ENCODE results near the gene SAMD7.

The SAMD7 gene

DNA sequence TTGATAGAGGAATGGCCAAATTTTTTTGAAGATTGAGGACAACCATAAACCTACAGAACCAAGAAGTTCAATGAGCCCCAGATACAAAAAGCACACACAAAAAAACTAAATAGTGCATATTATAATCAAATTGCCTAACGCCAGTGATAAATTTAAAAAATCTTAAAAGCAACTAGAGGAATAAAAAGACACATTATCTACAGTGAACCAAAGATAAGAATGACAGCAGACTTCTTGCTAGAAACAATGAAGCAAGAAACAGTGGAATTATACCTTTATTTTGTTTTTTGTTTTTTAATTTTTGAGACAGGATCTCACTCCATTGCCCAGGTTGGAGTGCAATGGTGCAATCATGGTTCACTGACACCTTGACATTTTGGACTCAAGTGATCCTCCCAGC is 9.9 kb upstream of the SAMD7 start:
- DNase-seq (ENCODE audit: low read depth in 1 of 2, low spot score in 1 of 2) = no peak
- H3K27ac ChIP-seq (replicated peaks) = no peak overlapping the region
- no peak overlapping the region for H3K4me3 ChIP-seq (replicated peaks; ENCODE audit: insufficient read depth, low read length)
- no peaks in the 10 kb centered on the region for H3K27me3 ChIP-seq (ENCODE audit: insufficient read depth, poor library complexity, severe bottlenecking)
- TF ChIP-seq SPI1 (IDR thresholded peaks at IDR 0.05; ENCODE audit: borderline replicate concordance, low read depth) (no peak), POLR2AphosphoS5 (IDR thresholded peaks at IDR 0.05; ENCODE audit: low read depth) (no peak), GABPA (IDR thresholded peaks at IDR 0.05; ENCODE audit: low read depth) (no peak)
- TF ChIP-seq, protein P1, sequence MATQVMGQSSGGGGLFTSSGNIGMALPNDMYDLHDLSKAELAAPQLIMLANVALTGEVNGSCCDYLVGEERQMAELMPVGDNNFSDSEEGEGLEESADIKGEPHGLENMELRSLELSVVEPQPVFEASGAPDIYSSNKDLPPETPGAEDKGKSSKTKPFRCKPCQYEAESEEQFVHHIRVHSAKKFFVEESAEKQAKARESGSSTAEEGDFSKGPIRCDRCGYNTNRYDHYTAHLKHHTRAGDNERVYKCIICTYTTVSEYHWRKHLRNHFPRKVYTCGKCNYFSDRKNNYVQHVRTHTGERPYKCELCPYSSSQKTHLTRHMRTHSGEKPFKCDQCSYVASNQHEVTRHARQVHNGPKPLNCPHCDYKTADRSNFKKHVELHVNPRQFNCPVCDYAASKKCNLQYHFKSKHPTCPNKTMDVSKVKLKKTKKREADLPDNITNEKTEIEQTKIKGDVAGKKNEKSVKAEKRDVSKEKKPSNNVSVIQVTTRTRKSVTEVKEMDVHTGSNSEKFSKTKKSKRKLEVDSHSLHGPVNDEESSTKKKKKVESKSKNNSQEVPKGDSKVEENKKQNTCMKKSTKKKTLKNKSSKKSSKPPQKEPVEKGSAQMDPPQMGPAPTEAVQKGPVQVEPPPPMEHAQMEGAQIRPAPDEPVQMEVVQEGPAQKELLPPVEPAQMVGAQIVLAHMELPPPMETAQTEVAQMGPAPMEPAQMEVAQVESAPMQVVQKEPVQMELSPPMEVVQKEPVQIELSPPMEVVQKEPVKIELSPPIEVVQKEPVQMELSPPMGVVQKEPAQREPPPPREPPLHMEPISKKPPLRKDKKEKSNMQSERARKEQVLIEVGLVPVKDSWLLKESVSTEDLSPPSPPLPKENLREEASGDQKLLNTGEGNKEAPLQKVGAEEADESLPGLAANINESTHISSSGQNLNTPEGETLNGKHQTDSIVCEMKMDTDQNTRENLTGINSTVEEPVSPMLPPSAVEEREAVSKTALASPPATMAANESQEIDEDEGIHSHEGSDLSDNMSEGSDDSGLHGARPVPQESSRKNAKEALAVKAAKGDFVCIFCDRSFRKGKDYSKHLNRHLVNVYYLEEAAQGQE (IDR thresholded peaks at IDR 0.05; ENCODE audit: insufficient replicate concordance, low read depth) = no peak
- TF ChIP-seq, protein P2, sequence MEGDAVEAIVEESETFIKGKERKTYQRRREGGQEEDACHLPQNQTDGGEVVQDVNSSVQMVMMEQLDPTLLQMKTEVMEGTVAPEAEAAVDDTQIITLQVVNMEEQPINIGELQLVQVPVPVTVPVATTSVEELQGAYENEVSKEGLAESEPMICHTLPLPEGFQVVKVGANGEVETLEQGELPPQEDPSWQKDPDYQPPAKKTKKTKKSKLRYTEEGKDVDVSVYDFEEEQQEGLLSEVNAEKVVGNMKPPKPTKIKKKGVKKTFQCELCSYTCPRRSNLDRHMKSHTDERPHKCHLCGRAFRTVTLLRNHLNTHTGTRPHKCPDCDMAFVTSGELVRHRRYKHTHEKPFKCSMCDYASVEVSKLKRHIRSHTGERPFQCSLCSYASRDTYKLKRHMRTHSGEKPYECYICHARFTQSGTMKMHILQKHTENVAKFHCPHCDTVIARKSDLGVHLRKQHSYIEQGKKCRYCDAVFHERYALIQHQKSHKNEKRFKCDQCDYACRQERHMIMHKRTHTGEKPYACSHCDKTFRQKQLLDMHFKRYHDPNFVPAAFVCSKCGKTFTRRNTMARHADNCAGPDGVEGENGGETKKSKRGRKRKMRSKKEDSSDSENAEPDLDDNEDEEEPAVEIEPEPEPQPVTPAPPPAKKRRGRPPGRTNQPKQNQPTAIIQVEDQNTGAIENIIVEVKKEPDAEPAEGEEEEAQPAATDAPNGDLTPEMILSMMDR (IDR thresholded peaks at IDR 0.05; ENCODE audit: insufficient read depth, low read length) = no peak

DNA sequence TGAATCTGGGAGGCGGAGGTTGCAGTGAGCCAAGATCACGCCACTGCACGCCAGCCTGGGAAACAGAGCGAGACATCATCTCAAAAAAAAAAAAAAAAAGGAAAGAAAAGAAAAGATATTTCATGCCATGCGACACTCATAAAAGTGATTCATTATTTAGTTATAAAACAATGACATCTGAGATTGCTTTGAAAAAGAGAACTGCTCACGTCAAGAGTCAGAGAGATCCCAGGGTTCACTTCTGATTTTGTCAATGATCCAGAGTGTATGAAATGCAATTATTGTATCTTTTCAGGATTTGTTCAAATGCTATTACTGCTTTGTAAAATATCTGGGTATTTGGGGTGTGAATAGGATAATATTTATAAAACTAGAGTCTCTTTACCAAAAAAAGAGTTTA is 6.0 kb upstream of the SAMD7 start:
- Histone ChIP-seq H3K27ac (replicated peaks) (no peak overlapping the region), H3K27me3 (ENCODE audit: insufficient read depth, poor library complexity, severe bottlenecking) (no peaks in the 10 kb centered on the region), H3K4me3 (replicated peaks; ENCODE audit: insufficient read depth, low read length) (no peak overlapping the region)
- TF ChIP-seq GABPA (IDR thresholded peaks at IDR 0.05; ENCODE audit: low read depth) (no peak), SPI1 (IDR thresholded peaks at IDR 0.05; ENCODE audit: borderline replicate concordance, low read depth) (no peak), POLR2AphosphoS5 (IDR thresholded peaks at IDR 0.05; ENCODE audit: low read depth) (no peak)
- TF ChIP-seq, protein P1 (IDR thresholded peaks at IDR 0.05; ENCODE audit: insufficient replicate concordance, low read depth) = no peak
- TF ChIP-seq, protein P2 (IDR thresholded peaks at IDR 0.05; ENCODE audit: insufficient read depth, low read length) = no peak
- no peak for DNase-seq (ENCODE audit: low read depth in 1 of 2, low spot score in 1 of 2)

DNA sequence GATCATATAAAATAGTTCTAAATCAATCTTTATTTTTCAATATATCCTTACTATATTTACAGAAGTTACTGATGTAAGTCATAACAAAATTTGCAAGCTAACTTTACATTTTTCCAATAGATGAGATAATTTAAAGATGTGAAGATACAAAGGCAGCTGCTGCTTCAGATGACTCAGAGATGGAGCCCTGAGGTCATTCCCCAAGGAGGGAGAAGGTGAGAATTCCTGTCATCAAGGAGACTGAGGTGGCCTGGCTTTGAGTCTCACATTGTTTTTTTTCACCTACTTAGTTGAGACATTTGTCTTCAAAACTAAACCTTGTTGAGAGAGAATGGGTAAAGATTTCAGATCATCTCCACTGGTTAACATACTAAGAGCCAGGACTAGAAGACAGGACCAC is 3.9 kb upstream of the SAMD7 start:
- DNase-seq (ENCODE audit: low read depth in 1 of 2, low spot score in 1 of 2) = no peak

More for the DNA sequence above, 3.9 kb upstream of the SAMD7 start:
- H3K27me3 ChIP-seq (ENCODE audit: insufficient read depth, poor library complexity, severe bottlenecking) = no peaks in the 10 kb centered on the region
- no peak overlapping the region for H3K4me3 ChIP-seq (replicated peaks; ENCODE audit: insufficient read depth, low read length)
- no peak overlapping the region for H3K27ac ChIP-seq (replicated peaks)
- TF ChIP-seq, protein P2 (IDR thresholded peaks at IDR 0.05; ENCODE audit: insufficient read depth, low read length) = no peak
- TF ChIP-seq SPI1 (IDR thresholded peaks at IDR 0.05; ENCODE audit: borderline replicate concordance, low read depth) (no peak), POLR2AphosphoS5 (IDR thresholded peaks at IDR 0.05; ENCODE audit: low read depth) (no peak), GABPA (IDR thresholded peaks at IDR 0.05; ENCODE audit: low read depth) (no peak)
- TF ChIP-seq, protein P1 (IDR thresholded peaks at IDR 0.05; ENCODE audit: insufficient replicate concordance, low read depth) = no peak
